ENCODE results near the gene EPB41L3.

DNA sequence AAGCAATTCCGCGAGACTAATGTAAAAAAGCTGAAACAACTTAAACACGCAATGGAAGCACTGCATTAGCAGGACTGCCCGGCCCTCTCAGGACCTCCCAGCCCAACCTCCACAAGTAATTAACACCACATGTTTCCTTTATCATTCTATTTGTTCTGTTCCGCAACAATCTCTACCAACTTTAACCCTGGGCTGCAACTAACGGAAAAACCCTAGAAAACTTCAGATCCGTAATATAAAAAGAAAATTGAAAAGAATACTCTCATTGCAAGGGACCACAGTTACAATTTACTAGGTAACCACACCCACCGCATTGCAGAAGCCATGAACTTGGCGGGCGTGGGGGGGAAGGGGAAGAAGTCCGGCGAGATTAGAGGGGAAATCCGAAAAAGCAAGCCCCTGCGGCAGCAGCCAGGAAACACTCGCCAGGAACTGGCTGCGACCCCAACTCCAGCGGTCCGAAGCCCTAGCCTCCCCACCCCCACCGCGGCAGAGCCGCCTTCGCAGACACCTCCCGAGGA, 1.2 kb downstream of the EPB41L3 start:
- no peak for TF ChIP-seq NR2F1 (conservative IDR thresholded peaks at IDR 0.05)
- no peak for TF ChIP-seq BCL11A (IDR thresholded peaks at IDR 0.05; ENCODE audit: low read depth, low read length)
- TF ChIP-seq, protein P1, sequence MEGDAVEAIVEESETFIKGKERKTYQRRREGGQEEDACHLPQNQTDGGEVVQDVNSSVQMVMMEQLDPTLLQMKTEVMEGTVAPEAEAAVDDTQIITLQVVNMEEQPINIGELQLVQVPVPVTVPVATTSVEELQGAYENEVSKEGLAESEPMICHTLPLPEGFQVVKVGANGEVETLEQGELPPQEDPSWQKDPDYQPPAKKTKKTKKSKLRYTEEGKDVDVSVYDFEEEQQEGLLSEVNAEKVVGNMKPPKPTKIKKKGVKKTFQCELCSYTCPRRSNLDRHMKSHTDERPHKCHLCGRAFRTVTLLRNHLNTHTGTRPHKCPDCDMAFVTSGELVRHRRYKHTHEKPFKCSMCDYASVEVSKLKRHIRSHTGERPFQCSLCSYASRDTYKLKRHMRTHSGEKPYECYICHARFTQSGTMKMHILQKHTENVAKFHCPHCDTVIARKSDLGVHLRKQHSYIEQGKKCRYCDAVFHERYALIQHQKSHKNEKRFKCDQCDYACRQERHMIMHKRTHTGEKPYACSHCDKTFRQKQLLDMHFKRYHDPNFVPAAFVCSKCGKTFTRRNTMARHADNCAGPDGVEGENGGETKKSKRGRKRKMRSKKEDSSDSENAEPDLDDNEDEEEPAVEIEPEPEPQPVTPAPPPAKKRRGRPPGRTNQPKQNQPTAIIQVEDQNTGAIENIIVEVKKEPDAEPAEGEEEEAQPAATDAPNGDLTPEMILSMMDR (IDR thresholded peaks at IDR 0.05 in 2 of 3, conservative IDR thresholded peaks at IDR 0.05 in 1 of 3; ENCODE audit: control insufficient read depth in 2 of 3, extremely low read depth in 1 of 3, insufficient read depth in 1 of 3, low read depth in 3 of 3, low read length in 3 of 3): no peak
- no peak for TF ChIP-seq RCOR1 (conservative IDR thresholded peaks at IDR 0.05; ENCODE audit: low read depth, low read length)
- TF ChIP-seq CREB1 (IDR thresholded peaks at IDR 0.05; ENCODE audit: low read depth): no peak
- TF ChIP-seq POLR2AphosphoS2 (IDR thresholded peaks at IDR 0.05; ENCODE audit: low read depth, low read length): no peak
- TF ChIP-seq, protein P2, sequence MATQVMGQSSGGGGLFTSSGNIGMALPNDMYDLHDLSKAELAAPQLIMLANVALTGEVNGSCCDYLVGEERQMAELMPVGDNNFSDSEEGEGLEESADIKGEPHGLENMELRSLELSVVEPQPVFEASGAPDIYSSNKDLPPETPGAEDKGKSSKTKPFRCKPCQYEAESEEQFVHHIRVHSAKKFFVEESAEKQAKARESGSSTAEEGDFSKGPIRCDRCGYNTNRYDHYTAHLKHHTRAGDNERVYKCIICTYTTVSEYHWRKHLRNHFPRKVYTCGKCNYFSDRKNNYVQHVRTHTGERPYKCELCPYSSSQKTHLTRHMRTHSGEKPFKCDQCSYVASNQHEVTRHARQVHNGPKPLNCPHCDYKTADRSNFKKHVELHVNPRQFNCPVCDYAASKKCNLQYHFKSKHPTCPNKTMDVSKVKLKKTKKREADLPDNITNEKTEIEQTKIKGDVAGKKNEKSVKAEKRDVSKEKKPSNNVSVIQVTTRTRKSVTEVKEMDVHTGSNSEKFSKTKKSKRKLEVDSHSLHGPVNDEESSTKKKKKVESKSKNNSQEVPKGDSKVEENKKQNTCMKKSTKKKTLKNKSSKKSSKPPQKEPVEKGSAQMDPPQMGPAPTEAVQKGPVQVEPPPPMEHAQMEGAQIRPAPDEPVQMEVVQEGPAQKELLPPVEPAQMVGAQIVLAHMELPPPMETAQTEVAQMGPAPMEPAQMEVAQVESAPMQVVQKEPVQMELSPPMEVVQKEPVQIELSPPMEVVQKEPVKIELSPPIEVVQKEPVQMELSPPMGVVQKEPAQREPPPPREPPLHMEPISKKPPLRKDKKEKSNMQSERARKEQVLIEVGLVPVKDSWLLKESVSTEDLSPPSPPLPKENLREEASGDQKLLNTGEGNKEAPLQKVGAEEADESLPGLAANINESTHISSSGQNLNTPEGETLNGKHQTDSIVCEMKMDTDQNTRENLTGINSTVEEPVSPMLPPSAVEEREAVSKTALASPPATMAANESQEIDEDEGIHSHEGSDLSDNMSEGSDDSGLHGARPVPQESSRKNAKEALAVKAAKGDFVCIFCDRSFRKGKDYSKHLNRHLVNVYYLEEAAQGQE (IDR thresholded peaks at IDR 0.05; ENCODE audit: low read depth, low read length): no peak
- no peak for TF ChIP-seq TARDBP (IDR thresholded peaks at IDR 0.05; ENCODE audit: borderline replicate concordance)
- TF ChIP-seq TAF1 (IDR thresholded peaks at IDR 0.05; ENCODE audit: borderline replicate concordance, low read depth, low read length): no peak
- TF ChIP-seq RAD21 (IDR thresholded peaks at IDR 0.05; ENCODE audit: insufficient read depth, low read depth, low read length): no peak

Data from GM12878 (cell line).